ENCODE data around the gene DMAC1. TPM values are rescaled to one million over a fixed set of nuclear protein-coding genes. Genes with fewer than 3 reads are reported as not detected.

The DMAC1 gene
- total RNA-seq, 2 donors from 2014 or later, result 8.0 to 9.6 TPM

DNA sequence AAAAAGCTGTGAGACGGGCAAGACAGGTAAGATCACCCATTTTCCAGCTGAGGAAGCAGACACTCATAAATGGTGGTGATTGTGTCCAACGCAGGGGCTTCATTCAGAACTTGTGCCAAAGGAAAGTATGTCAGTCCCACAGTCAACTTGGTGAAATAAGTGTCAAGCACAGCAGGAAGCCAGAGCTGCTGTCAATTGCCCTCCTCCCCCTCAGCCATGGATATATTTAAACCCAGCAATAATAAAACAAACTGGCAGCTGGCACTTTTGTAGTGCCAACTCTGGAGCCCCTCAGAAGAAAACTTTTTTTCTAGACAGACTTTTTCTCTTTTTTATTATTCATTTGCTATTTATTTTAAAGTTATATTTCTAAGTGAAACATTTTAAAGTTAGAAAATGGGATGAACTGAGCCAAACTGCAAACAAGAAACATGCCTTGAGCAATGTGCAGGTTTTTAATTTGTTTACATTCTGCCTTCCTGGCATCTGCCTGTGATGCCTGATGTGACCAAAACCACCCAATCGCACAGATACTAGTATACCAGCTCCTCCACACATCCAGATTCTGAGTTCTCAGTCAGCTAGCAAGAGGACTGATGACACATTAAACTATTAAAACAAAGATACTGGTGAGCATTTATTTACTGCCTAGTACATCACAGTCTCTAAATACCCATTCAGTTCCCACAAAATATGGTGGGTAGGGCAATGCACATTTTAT is 17.0 kb downstream of the DMAC1 start:
- Histone ChIP-seq H3K4me3 (no peak overlapping the region), H3K36me3 (replicated peaks in 1 of 2; ENCODE audit: insufficient read depth in 1 of 2, low read depth in 2 of 2) (no peaks in the 10 kb centered on the region), H3K27me3 (no peaks in the 10 kb centered on the region), H3K27ac (no peak overlapping the region), H3K4me1 (no peaks in the 10 kb centered on the region), H3K9me3 (no peaks in the 10 kb centered on the region)
- no peak for DNase-seq
- intact Hi-C loops (cut with DNase I), result no loop called here
- TF ChIP-seq, protein P1, sequence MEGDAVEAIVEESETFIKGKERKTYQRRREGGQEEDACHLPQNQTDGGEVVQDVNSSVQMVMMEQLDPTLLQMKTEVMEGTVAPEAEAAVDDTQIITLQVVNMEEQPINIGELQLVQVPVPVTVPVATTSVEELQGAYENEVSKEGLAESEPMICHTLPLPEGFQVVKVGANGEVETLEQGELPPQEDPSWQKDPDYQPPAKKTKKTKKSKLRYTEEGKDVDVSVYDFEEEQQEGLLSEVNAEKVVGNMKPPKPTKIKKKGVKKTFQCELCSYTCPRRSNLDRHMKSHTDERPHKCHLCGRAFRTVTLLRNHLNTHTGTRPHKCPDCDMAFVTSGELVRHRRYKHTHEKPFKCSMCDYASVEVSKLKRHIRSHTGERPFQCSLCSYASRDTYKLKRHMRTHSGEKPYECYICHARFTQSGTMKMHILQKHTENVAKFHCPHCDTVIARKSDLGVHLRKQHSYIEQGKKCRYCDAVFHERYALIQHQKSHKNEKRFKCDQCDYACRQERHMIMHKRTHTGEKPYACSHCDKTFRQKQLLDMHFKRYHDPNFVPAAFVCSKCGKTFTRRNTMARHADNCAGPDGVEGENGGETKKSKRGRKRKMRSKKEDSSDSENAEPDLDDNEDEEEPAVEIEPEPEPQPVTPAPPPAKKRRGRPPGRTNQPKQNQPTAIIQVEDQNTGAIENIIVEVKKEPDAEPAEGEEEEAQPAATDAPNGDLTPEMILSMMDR (IDR thresholded peaks at IDR 0.05), result no peak
- no peak for ATAC-seq
- 42 to 49% methylated on average over 3 of the region's 3 CpGs for WGBS, 2 donors

DNA sequence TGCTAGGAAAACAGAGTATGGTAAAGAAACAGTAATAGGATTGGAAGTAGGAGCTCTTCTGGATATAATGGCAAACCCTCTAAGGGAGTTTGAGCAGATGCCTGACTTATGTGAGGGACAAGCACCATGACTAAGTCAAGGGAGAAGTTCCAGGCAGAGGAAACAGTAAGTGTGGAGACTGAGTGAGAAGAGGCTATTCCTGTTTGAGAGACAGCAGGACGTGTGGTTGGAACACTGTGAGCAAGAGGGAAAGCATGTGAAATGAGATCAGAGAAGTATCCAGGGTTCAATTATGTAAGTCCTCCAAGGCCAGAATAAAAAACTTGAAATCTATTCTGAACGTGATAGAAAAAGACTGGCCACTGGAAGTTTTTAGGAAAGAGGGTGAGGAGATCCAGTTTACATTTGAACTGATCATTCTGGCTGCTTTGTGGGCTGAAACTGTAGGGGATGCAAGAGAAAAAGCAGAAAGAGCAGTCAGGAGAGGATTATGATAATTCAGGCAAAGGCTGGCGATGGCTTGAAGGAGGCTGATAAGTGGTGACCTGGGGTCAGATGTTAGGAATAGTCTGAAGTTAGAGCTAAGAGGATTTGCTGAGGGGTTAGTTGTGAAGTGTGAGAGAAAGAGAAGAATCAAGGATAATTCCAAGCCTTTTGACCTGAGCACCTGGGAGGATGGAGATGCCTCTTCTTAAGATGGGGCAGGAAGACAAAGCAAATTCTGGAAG is 19.2 kb downstream of the DMAC1 start:
- ATAC-seq (no peak), DNase-seq (no peak)
- Histone ChIP-seq H3K9me3 (no peaks in the 10 kb centered on the region), H3K36me3 (replicated peaks in 1 of 2; ENCODE audit: insufficient read depth in 1 of 2, low read depth in 2 of 2) (no peaks in the 10 kb centered on the region), H3K4me3 (no peak overlapping the region), H3K27me3 (no peaks in the 10 kb centered on the region), H3K27ac (no peak overlapping the region), H3K4me1 (no peaks in the 10 kb centered on the region)
- intact Hi-C loops (cut with DNase I), result no loop called here
- 31 to 40% methylated on average over 3 of the region's 3 CpGs for WGBS, 2 donors
- no peak for TF ChIP-seq POLR2A (IDR thresholded peaks at IDR 0.05)

DNA sequence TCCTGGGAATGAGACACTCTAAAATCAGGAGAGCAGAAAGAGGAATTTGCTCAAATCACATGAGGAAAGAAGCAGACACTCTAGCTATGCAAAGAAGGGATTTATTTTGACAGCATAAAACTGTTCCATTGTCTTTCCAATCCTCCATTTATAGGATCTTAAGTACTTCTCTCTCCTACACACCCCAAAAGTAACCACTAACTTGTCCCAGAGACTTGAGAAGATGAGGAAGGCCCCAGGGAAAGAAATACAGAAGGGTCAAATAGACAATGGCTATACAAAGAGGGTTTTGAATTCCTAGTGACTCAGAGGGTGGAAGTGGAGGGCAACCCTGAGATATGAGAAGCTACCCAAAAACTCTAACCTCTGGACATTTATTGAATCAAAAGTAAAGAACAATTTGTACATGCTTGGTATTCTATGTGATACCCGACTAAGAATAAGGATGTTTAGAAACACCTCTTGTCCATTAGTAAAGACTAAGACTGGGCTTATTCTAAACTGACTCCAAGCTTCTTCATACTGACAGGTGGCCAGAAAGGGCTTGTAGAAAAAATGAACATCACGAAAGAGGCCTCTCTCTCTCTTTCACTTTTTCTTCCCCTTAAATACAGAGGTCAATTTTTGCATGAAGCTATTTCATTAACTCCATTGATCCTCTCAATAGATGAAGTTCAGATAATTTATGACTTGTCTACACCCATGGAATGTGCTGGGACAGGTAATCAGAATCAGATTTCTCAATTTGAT is 20.6 kb downstream of the DMAC1 start:
- DNase-seq (no peak), ATAC-seq (no peak)
- TF ChIP-seq POLR2A (IDR thresholded peaks at IDR 0.05), result no peak
- TF ChIP-seq, protein P1 (IDR thresholded peaks at IDR 0.05), result no peak
- H3K9me3 ChIP-seq, result no peaks in the 10 kb centered on the region
- H3K27ac ChIP-seq, result no peak overlapping the region
- no peaks in the 10 kb centered on the region for H3K36me3 ChIP-seq (replicated peaks in 1 of 2; ENCODE audit: insufficient read depth in 1 of 2, low read depth in 2 of 2)
- WGBS, 2 donors, result 58 to 62% methylated on average over 2 of the region's 2 CpGs
- no peak overlapping the region for H3K4me3 ChIP-seq
- no peaks in the 10 kb centered on the region for H3K27me3 ChIP-seq
- H3K4me1 ChIP-seq, result no peaks in the 10 kb centered on the region
- intact Hi-C loops (cut with DNase I), result no loop called here

DNA sequence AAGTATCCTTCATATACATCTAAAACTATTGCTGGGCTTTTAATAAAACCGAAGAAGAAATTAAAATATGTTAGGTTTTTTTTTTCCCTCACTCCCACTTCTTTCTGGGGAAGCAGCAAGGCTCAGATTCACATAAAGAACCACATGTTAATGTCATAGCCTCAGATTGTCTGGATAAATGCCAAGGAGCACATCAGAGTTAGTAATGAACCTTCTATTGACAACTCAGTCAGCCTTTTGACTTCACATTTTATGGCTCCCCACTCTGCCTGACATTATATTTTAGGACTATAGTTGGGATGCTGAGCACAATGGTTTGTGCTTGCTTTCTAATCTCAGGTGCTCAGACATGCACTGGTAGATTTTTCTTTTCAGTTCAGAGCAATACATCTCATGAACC is 21.8 kb downstream of the DMAC1 start:
- ATAC-seq, result no peak
- H3K4me3 ChIP-seq, result no peak overlapping the region
- no peak overlapping the region for H3K27ac ChIP-seq
- H3K4me1 ChIP-seq, result no peaks in the 10 kb centered on the region
- H3K9me3 ChIP-seq, result no peaks in the 10 kb centered on the region
- TF ChIP-seq, protein P1 (IDR thresholded peaks at IDR 0.05), result no peak
- no peak for TF ChIP-seq POLR2A (IDR thresholded peaks at IDR 0.05)
- H3K36me3 ChIP-seq (replicated peaks in 1 of 2; ENCODE audit: insufficient read depth in 1 of 2, low read depth in 2 of 2), result no peaks in the 10 kb centered on the region
- H3K27me3 ChIP-seq, result no peaks in the 10 kb centered on the region
- WGBS, 2 donors, result 51 to 60% methylated on average over 1 of the region's 1 CpG
- no peak for DNase-seq
- intact Hi-C loops (cut with DNase I), result no loop called here

DNA sequence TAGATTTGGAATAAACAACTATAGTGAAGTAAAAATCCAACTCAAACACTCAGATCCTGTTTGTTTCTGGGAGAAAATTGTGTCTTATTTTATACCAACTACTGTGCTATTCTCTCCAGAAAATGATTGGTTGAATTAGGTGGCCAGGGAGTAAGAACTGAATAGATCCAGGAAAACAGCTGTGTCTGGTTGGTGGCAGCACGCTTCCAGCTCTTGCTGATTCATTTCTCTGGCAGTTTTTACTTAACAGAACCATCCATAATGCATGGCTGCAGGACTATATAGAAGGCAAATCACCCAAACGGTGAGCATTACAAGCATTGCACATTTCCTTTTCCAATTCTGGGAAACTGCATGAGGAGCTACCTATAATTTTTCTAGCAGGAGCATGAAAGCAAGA is 29.5 kb downstream of the DMAC1 start:
- intact Hi-C loops (cut with DNase I), result no loop called here

More for the DNA sequence above, 29.5 kb downstream of the DMAC1 start:
- TF ChIP-seq POLR2A (IDR thresholded peaks at IDR 0.05), result no peak
- TF ChIP-seq, protein P1 (IDR thresholded peaks at IDR 0.05), result no peak
- no peak for ATAC-seq
- 28 to 46% methylated on average over 2 of the region's 2 CpGs for WGBS, 2 donors
- Histone ChIP-seq H3K4me3 (no peak overlapping the region), H3K27me3 (no peaks in the 10 kb centered on the region), H3K27ac (no peak overlapping the region), H3K36me3 (replicated peaks in 1 of 2; ENCODE audit: insufficient read depth in 1 of 2, low read depth in 2 of 2) (no peaks in the 10 kb centered on the region), H3K4me1 (no peaks in the 10 kb centered on the region), H3K9me3 (no peaks in the 10 kb centered on the region)
- DNase-seq, result no peak

Data from body of pancreas (tissue), 4 donors.